ENCODE measurements around the gene TCP1. TPM values are rescaled to one million over a fixed set of nuclear protein-coding genes. Genes with fewer than 3 reads are reported as not detected.
A peak's percentile ranks its signal among the peaks of the same experiment; 100 is the strongest.

TCP1 gene
- total and polyA plus RNA-seq, 9 of the 15 experiments (the other 6 are each of a cell fraction or from before 2014, with no cell fraction given) = 331 to 801 (median 645) TPM

- no peak overlapping the region for H3K4me3 ChIP-seq
- no peak overlapping the region for H3K9ac ChIP-seq (ENCODE audit: insufficient read depth in 1 of 2, low read depth in 2 of 2, low read length in 2 of 2)
- ChIA-PET CTCF (ENCODE audit: low intra/inter-chr PET ratio) (no interaction called here), POLR2A (interaction anchor here (0.9 to 1.0 kb wide), 2 partner anchors 16 to 34 kb away, joined by 4 to 6 read pairs; no protein-coding TSS in a partner anchor)
- no peaks in the 10 kb centered on the region for H3K9me1 ChIP-seq (ENCODE audit: control insufficient read depth, insufficient read depth, low read length)
- 6% methylated on average over 16 of the region's 16 CpGs for WGBS (ENCODE audit: insufficient coverage, low coverage, missing lambda C conversion rate)
- 0 out of 2 replicates have a peak, but pooled peaks cover 3% of the 10 kb centered on the region for H4K20me1 ChIP-seq (replicated peaks; ENCODE audit: control insufficient read depth, insufficient read depth, low read length)
- intact Hi-C loops (cut with micrococcal nuclease) = no loop called here
- H2AFZ ChIP-seq (ENCODE audit: low read depth, low read length) = no peak overlapping the region
- no peak overlapping the region for H3K27ac ChIP-seq (ENCODE audit: extremely low read depth, low read depth, low read length)
- H3K79me2 ChIP-seq (ENCODE audit: control insufficient read depth, insufficient read depth, low read length) = no peaks in the 10 kb centered on the region
- H3K4me1 ChIP-seq (replicated peaks in 1 of 2; ENCODE audit: control insufficient read depth in 2 of 2, insufficient read depth in 2 of 2, low read length in 2 of 2) = peaks cover 0 to 6% of the 10 kb centered on the region in 2 experiments; a peak in 2 of 5 replicates
- DNase-seq (ENCODE audit: extremely low read depth in 1 of 4, low spot score in 3 of 4) = peak in 1 of 4 experiments; percentile 30
- ATAC-seq = peak; percentile 77
- H3K9me3 ChIP-seq (replicated peaks; ENCODE audit: control insufficient read depth, insufficient read depth, low read depth, low read length) = no peaks in the 10 kb centered on the region
- in situ Hi-C loops (cut with MboI) = no loop called here
- peak; percentile 51 for FAIRE-seq
- no peaks in the 10 kb centered on the region for H3K36me3 ChIP-seq (ENCODE audit: control insufficient read depth, insufficient read depth, low read length)
- no TSS peak for BruUV-seq (replicated peaks)
- H3K27me3 ChIP-seq (ENCODE audit: control insufficient read depth in 2 of 2, insufficient read depth in 2 of 2, low read length in 2 of 2) = peaks cover 77 to 79% of the 10 kb centered on the region in 2 experiments
- H3K4me2 ChIP-seq (ENCODE audit: insufficient read depth, low read length) = no peak overlapping the region; the same call in 1 of the 2 replicates
- no peak for TF ChIP-seq NCOA2 (IDR thresholded peaks at IDR 0.05; ENCODE audit: partially characterized antibody in 2 of 2)
- TF ChIP-seq BHLHE40 (IDR thresholded peaks at IDR 0.05; ENCODE audit: low read length) = peak; percentile 14; the same call in 1 of the 2 replicates
- 0 out of 2 replicates have a peak, but pooled peaks have one; percentile 2 for TF ChIP-seq SMC3 (conservative IDR thresholded peaks at IDR 0.05; ENCODE audit: insufficient read depth, low read depth, low read length)
- TF ChIP-seq XRCC3 (IDR thresholded peaks at IDR 0.05) = no peak
- peak; percentile 19 to 34 (median 31); a peak in 2 of 6 replicates for TF ChIP-seq CTCF (IDR thresholded peaks at IDR 0.05 in 2 of 3, conservative IDR thresholded peaks at IDR 0.05 in 1 of 3; ENCODE audit: insufficient read depth in 2 of 3, low read depth in 1 of 3, low read length in 3 of 3)
- no peak for TF ChIP-seq HNRNPLL (IDR thresholded peaks at IDR 0.05; ENCODE audit: low read depth, low read length, poor library complexity, severe bottlenecking)
- no peak for TF ChIP-seq MECOM (CRISPR knock-in tag; IDR thresholded peaks at IDR 0.05)
- TF ChIP-seq CBFA2T2 (conservative IDR thresholded peaks at IDR 0.05) = 0 out of 2 replicates have a peak, but pooled peaks have one; percentile 2
- TF ChIP-seq CUX1 (CRISPR knock-in tag; IDR thresholded peaks at IDR 0.05) = no peak
- no peak for TF ChIP-seq ZFPM2 (CRISPR knock-in tag; IDR thresholded peaks at IDR 0.05)
These were observed 37.7 kb upstream of the TCP1 start for GRCh38 chr6:159826968-159827647.

All from K562 (cell line).